Measurements from ENCODE around the gene SLC8A3. TPM values are rescaled to one million over a fixed set of nuclear protein-coding genes. Genes with fewer than 3 reads are reported as not detected.
A peak's percentile ranks its signal among the peaks of the same experiment; 100 is the strongest.

The SLC8A3 gene
- total RNA-seq, 2 experiments from 2014 or later: 0.62 to 0.72 TPM

- Mint-ChIP-seq H3K4me3 (peak overlapping the region; percentile 85), H3K27me3 (peaks cover 68% of the 10 kb centered on the region), H3K9me3 (peaks cover 2% of the 10 kb centered on the region), H3K4me1 (peaks cover 19% of the 10 kb centered on the region), H3K27ac (peak overlapping the region; percentile 27), H3K36me3 (peaks cover 8% of the 10 kb centered on the region)
- DNase-seq: peak; percentile 47
Observed at GRCh38 chr14:70188322-70188658, 461 bp downstream of the SLC8A3 start.

DNA sequence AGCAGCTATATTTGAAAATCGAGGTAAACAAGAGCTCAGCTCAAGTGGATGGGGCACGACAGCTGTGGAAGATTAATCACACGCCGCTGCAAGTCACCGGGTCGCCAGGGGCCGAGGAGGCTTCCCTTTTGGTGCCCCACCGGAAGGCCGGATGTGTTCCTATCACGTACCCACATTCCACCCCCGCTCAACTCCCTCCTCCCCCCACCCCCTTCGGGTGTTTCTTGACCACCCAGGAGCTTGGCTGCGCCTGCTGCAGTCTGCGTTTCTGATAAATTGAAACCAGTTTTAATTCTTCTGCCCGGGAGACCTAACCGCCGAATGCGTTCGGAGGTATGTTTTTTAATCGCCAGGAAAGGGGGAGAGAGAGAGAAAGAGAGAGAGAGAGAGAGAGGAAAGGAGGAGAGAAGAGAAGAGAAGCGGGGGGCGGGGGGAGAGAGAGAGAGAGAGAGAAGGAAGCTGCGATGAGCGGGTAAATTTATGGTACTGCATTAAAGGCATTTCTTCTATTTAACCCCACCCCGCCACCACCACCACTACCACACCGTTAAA is 1.8 kb downstream of the SLC8A3 start:
- H3K27me3 Mint-ChIP-seq: peaks cover 60% of the 10 kb centered on the region

DNA sequence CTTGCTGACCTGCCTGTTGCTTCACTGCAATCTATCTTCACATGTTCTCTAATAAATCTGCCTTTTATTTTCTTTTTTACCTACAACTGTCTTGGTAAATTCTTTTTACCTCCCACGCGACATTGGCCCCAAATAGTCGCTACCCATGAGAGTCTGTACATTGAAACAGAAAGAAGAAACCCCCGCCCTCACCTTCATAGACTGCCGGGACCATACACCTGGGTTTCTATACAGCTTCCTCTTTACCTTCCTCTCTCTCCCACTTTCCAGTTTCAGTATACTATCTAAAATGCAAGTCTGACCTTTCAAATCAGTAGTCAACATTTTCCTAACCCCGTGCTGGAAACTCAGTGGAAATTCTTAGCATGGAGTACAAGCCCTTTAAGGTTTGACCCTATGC is 4.8 kb downstream of the SLC8A3 start:
- Mint-ChIP-seq H3K9me3 (peaks cover 2% of the 10 kb centered on the region), H3K27me3 (peaks cover 36% of the 10 kb centered on the region), H3K4me3 (no peak overlapping the region), H3K27ac (no peak overlapping the region), H3K4me1 (peaks cover 13% of the 10 kb centered on the region), H3K36me3 (peaks cover 8% of the 10 kb centered on the region)
- no peak for DNase-seq

More for the DNA sequence above, 1.8 kb downstream of the SLC8A3 start:
- H3K27ac Mint-ChIP-seq: peak overlapping the region; percentile 58
- peaks cover 8% of the 10 kb centered on the region for H3K36me3 Mint-ChIP-seq
- peak overlapping the region; percentile 85 for H3K4me3 Mint-ChIP-seq
- peaks cover 19% of the 10 kb centered on the region for H3K4me1 Mint-ChIP-seq
- peaks cover 2% of the 10 kb centered on the region for H3K9me3 Mint-ChIP-seq
- DNase-seq: peak; percentile 25

GRCh38 chr14:70181276-70181675 is 7.5 kb downstream of the SLC8A3 start:
- Mint-ChIP-seq H3K9me3 (peaks cover 2% of the 10 kb centered on the region), H3K4me1 (no peaks in the 10 kb centered on the region), H3K27me3 (peaks cover 16% of the 10 kb centered on the region), H3K27ac (no peak overlapping the region), H3K4me3 (no peak overlapping the region), H3K36me3 (peaks cover 3% of the 10 kb centered on the region)
- no peak for DNase-seq

DNA sequence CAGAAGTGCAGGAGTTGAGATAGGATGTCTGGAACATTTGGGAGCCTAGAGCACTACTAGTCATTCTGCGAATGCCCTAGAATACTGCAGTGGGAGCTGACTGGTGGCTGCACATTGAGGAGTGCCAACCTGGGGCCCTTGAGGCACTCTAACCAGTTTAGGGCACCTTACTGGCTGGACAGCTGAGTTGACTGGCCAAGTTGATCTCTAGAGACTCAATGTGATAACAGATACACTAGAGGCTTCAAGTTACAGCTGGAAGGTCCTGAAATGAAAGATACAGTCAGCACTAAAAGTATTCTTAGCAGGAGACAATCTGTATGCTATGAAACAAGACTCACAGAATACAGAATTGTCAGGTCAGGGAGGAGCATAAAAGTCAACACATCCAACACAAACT is 8.0 kb downstream of the SLC8A3 start:
- H3K27me3 Mint-ChIP-seq: peaks cover 12% of the 10 kb centered on the region
- H3K4me1 Mint-ChIP-seq: no peaks in the 10 kb centered on the region
- H3K36me3 Mint-ChIP-seq: no peaks in the 10 kb centered on the region
- H3K9me3 Mint-ChIP-seq: no peaks in the 10 kb centered on the region
- no peak overlapping the region for H3K27ac Mint-ChIP-seq
- no peak overlapping the region for H3K4me3 Mint-ChIP-seq
- no peak for DNase-seq

GRCh38 chr14:70177081-70177800 is 11.5 kb downstream of the SLC8A3 start:
- Mint-ChIP-seq H3K27ac (no peak overlapping the region), H3K36me3 (no peaks in the 10 kb centered on the region), H3K4me1 (no peaks in the 10 kb centered on the region), H3K27me3 (peaks cover 13% of the 10 kb centered on the region), H3K9me3 (no peaks in the 10 kb centered on the region), H3K4me3 (no peak overlapping the region)
- no peak for DNase-seq

DNA sequence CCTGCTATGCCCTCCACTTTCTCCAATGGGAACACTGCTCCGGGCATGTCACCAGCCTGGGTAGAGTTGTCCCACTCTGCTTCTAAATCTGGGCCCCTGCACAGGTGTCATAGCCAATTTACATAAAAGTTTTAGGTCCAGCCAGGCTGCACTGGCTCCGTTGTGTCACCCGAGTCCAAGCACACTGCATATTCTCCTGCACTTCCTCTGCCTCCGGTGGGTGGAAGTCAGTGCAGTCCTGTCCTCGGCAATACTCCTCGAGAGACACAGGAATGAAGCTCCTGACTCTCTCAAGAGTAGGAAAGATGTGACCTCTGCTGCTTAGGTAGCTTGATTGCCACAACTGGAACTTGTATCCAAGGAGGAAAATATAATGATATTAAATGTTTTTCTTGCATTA is 15.2 kb downstream of the SLC8A3 start:
- Mint-ChIP-seq H3K36me3 (no peaks in the 10 kb centered on the region), H3K27me3 (peaks cover 21% of the 10 kb centered on the region), H3K4me1 (no peaks in the 10 kb centered on the region), H3K9me3 (no peaks in the 10 kb centered on the region), H3K4me3 (no peak overlapping the region), H3K27ac (no peak overlapping the region)
- DNase-seq: no peak

GRCh38 chr14:70171726-70172125 is 17.0 kb downstream of the SLC8A3 start:
- H3K36me3 Mint-ChIP-seq: no peaks in the 10 kb centered on the region

DNA sequence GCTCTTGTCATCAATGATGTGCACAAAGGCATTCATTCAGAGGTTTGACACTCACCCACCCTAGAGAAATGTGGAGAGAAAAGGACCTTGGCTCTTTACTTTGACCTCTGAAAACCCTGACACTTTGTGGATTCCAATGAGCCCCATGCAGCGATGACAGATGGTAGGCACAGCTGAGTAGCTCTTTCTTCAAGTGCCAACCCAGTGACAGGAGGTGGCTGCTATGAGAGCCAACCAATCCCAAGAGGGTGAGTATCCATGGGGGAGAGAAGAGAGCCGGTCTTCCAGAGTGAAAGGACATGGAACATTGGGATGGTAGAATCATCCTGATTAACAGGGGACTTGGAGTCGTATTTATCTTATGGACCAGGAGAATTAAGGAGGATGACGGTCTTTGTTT is 17.8 kb downstream of the SLC8A3 start:
- H3K27ac Mint-ChIP-seq: no peak overlapping the region
- H3K9me3 Mint-ChIP-seq: no peaks in the 10 kb centered on the region
- peaks cover 31% of the 10 kb centered on the region for H3K27me3 Mint-ChIP-seq
- no peaks in the 10 kb centered on the region for H3K36me3 Mint-ChIP-seq
- no peak for DNase-seq
- H3K4me3 Mint-ChIP-seq: no peak overlapping the region
- no peaks in the 10 kb centered on the region for H3K4me1 Mint-ChIP-seq

More at GRCh38 chr14:70171726-70172125, 17.0 kb downstream of the SLC8A3 start:
- no peak overlapping the region for H3K27ac Mint-ChIP-seq
- no peaks in the 10 kb centered on the region for H3K9me3 Mint-ChIP-seq
- no peaks in the 10 kb centered on the region for H3K4me1 Mint-ChIP-seq
- no peak for DNase-seq
- H3K27me3 Mint-ChIP-seq: peaks cover 30% of the 10 kb centered on the region
- no peak overlapping the region for H3K4me3 Mint-ChIP-seq

DNA sequence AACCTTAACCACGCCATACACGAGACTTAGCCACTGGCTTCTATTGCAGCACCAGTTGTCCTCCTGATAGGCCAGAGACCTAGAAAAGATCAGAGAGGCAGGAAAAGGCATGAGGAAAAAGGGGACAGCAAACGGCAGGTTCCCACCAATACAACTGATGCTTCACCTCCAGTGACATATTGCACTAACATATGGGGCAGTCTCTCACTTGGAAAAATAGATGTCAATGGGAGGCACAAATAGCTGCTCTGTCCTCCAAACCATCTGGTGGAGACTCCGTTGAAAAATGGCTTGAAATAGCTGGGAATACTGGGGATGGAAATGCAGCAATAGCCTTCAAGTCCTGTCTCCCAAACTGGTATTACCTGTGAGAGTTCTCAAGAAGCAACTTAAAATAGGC is 20.3 kb downstream of the SLC8A3 start:
- no peak overlapping the region for H3K27ac Mint-ChIP-seq
- no peaks in the 10 kb centered on the region for H3K4me1 Mint-ChIP-seq
- DNase-seq: no peak
- H3K9me3 Mint-ChIP-seq: no peaks in the 10 kb centered on the region
- peaks cover 29% of the 10 kb centered on the region for H3K27me3 Mint-ChIP-seq
- no peaks in the 10 kb centered on the region for H3K36me3 Mint-ChIP-seq
- no peak overlapping the region for H3K4me3 Mint-ChIP-seq

- Mint-ChIP-seq H3K36me3 (no peaks in the 10 kb centered on the region), H3K9me3 (no peaks in the 10 kb centered on the region), H3K27me3 (peaks cover 20% of the 10 kb centered on the region), H3K4me3 (no peak overlapping the region), H3K4me1 (no peaks in the 10 kb centered on the region), H3K27ac (no peak overlapping the region)
- no peak for DNase-seq
Observed at GRCh38 chr14:70166530-70167203, 22.1 kb downstream of the SLC8A3 start.

GRCh38 chr14:70162358-70162757 is 26.4 kb downstream of the SLC8A3 start:
- no peaks in the 10 kb centered on the region for H3K9me3 Mint-ChIP-seq
- no peak for DNase-seq
- H3K27ac Mint-ChIP-seq: no peak overlapping the region
- no peaks in the 10 kb centered on the region for H3K4me1 Mint-ChIP-seq
- no peaks in the 10 kb centered on the region for H3K36me3 Mint-ChIP-seq
- H3K27me3 Mint-ChIP-seq: peaks cover 18% of the 10 kb centered on the region
- no peak overlapping the region for H3K4me3 Mint-ChIP-seq

- H3K27me3 Mint-ChIP-seq: peaks cover 10% of the 10 kb centered on the region
- H3K27ac Mint-ChIP-seq: no peak overlapping the region
- DNase-seq: no peak
- no peaks in the 10 kb centered on the region for H3K36me3 Mint-ChIP-seq
- no peaks in the 10 kb centered on the region for H3K9me3 Mint-ChIP-seq
- H3K4me3 Mint-ChIP-seq: no peak overlapping the region
- H3K4me1 Mint-ChIP-seq: no peaks in the 10 kb centered on the region
Observed at GRCh38 chr14:70156592-70156991, 32.2 kb downstream of the SLC8A3 start.

- Mint-ChIP-seq H3K27ac (no peak overlapping the region), H3K9me3 (no peaks in the 10 kb centered on the region), H3K27me3 (peaks cover 5% of the 10 kb centered on the region), H3K36me3 (no peaks in the 10 kb centered on the region), H3K4me3 (no peak overlapping the region), H3K4me1 (no peaks in the 10 kb centered on the region)
- no peak for DNase-seq
Observed at GRCh38 chr14:70152704-70153103, 36.0 kb downstream of the SLC8A3 start.

DNA sequence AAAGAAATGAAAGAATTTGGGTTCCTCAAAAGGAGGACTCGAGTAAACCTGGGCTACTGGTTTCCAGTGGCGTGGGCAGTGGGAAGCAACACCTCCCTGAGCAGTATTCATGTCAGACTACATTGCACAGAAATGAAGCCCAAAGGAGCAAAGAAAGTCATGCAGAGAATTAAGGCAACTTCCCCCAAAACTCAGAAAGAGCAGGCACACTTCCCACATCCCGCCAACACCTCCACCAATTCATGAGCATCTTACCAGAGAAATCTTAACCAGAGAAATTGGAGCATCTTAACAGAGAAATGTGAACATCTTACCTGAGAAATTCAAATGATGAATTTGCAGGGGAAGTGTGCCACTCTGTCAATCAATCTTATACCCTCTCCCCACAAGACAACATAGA is 36.7 kb downstream of the SLC8A3 start:
- Mint-ChIP-seq H3K9me3 (no peaks in the 10 kb centered on the region), H3K27me3 (peaks cover 4% of the 10 kb centered on the region)
- no peak for DNase-seq

More for the DNA sequence above, 36.7 kb downstream of the SLC8A3 start:
- no peak overlapping the region for H3K4me3 Mint-ChIP-seq
- no peak overlapping the region for H3K27ac Mint-ChIP-seq
- H3K4me1 Mint-ChIP-seq: no peaks in the 10 kb centered on the region
- H3K36me3 Mint-ChIP-seq: no peaks in the 10 kb centered on the region

All from activated naive CD8-positive, alpha-beta T cell treated with anti-CD3 and anti-CD28 coated beads for 36 hours (primary cell).